ENCODE data around the gene PRDM2. TPM values are rescaled to one million over a fixed set of nuclear protein-coding genes. Genes with fewer than 3 reads are reported as not detected.

Gene PRDM2
- total RNA-seq, 1 donor from 2014 or later: 88.3 TPM

GRCh38 chr1:13824626-13825025, 124.6 kb downstream of the PRDM2 start:
- Mint-ChIP-seq H3K27ac (ENCODE audit: unreplicated experiment) (no peak overlapping the region), H3K27me3 (ENCODE audit: unreplicated experiment) (no peaks in the 10 kb centered on the region), H3K4me1 (ENCODE audit: low read depth, unreplicated experiment) (no peaks in the 10 kb centered on the region), H3K36me3 (ENCODE audit: unreplicated experiment) (peaks cover 30% of the 10 kb centered on the region), H3K9me3 (ENCODE audit: unreplicated experiment) (peaks cover 4% of the 10 kb centered on the region), H3K4me3 (ENCODE audit: unreplicated experiment) (no peak overlapping the region)
- DNase-seq: no peak
- TF ChIP-seq, protein P1, sequence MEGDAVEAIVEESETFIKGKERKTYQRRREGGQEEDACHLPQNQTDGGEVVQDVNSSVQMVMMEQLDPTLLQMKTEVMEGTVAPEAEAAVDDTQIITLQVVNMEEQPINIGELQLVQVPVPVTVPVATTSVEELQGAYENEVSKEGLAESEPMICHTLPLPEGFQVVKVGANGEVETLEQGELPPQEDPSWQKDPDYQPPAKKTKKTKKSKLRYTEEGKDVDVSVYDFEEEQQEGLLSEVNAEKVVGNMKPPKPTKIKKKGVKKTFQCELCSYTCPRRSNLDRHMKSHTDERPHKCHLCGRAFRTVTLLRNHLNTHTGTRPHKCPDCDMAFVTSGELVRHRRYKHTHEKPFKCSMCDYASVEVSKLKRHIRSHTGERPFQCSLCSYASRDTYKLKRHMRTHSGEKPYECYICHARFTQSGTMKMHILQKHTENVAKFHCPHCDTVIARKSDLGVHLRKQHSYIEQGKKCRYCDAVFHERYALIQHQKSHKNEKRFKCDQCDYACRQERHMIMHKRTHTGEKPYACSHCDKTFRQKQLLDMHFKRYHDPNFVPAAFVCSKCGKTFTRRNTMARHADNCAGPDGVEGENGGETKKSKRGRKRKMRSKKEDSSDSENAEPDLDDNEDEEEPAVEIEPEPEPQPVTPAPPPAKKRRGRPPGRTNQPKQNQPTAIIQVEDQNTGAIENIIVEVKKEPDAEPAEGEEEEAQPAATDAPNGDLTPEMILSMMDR (IDR thresholded peaks at IDR 0.05; ENCODE audit: partially characterized antibody, unreplicated experiment): no peak

GRCh38 chr1:13825033-13825432, 125.0 kb downstream of the PRDM2 start:
- DNase-seq: no peak
- no peaks in the 10 kb centered on the region for H3K27me3 Mint-ChIP-seq (ENCODE audit: unreplicated experiment)
- H3K27ac Mint-ChIP-seq (ENCODE audit: unreplicated experiment): no peak overlapping the region
- TF ChIP-seq, protein P1 (IDR thresholded peaks at IDR 0.05; ENCODE audit: partially characterized antibody, unreplicated experiment): no peak
- H3K4me1 Mint-ChIP-seq (ENCODE audit: low read depth, unreplicated experiment): no peaks in the 10 kb centered on the region
- H3K9me3 Mint-ChIP-seq (ENCODE audit: unreplicated experiment): peaks cover 4% of the 10 kb centered on the region
- no peak overlapping the region for H3K4me3 Mint-ChIP-seq (ENCODE audit: unreplicated experiment)
- H3K36me3 Mint-ChIP-seq (ENCODE audit: unreplicated experiment): peaks cover 30% of the 10 kb centered on the region

- Mint-ChIP-seq H3K9me3 (ENCODE audit: unreplicated experiment) (peaks cover 4% of the 10 kb centered on the region), H3K36me3 (ENCODE audit: unreplicated experiment) (peaks cover 30% of the 10 kb centered on the region), H3K27ac (ENCODE audit: unreplicated experiment) (no peak overlapping the region), H3K27me3 (ENCODE audit: unreplicated experiment) (no peaks in the 10 kb centered on the region), H3K4me3 (ENCODE audit: unreplicated experiment) (no peak overlapping the region), H3K4me1 (ENCODE audit: low read depth, unreplicated experiment) (no peaks in the 10 kb centered on the region)
- TF ChIP-seq, protein P1 (IDR thresholded peaks at IDR 0.05; ENCODE audit: partially characterized antibody, unreplicated experiment): no peak
- DNase-seq: no peak
These were observed 126.0 kb downstream of the PRDM2 start for GRCh38 chr1:13826009-13826408.

GRCh38 chr1:13826591-13826990, 126.6 kb downstream of the PRDM2 start:
- DNase-seq: no peak
- peaks cover 4% of the 10 kb centered on the region for H3K9me3 Mint-ChIP-seq (ENCODE audit: unreplicated experiment)
- H3K36me3 Mint-ChIP-seq (ENCODE audit: unreplicated experiment): peaks cover 30% of the 10 kb centered on the region
- no peaks in the 10 kb centered on the region for H3K27me3 Mint-ChIP-seq (ENCODE audit: unreplicated experiment)
- no peaks in the 10 kb centered on the region for H3K4me1 Mint-ChIP-seq (ENCODE audit: low read depth, unreplicated experiment)
- no peak overlapping the region for H3K4me3 Mint-ChIP-seq (ENCODE audit: unreplicated experiment)
- no peak overlapping the region for H3K27ac Mint-ChIP-seq (ENCODE audit: unreplicated experiment)
- TF ChIP-seq, protein P1 (IDR thresholded peaks at IDR 0.05; ENCODE audit: partially characterized antibody, unreplicated experiment): no peak

GRCh38 chr1:13828454-13829151, 128.6 kb downstream of the PRDM2 start:
- Mint-ChIP-seq H3K27me3 (ENCODE audit: unreplicated experiment) (no peaks in the 10 kb centered on the region), H3K4me1 (ENCODE audit: low read depth, unreplicated experiment) (no peaks in the 10 kb centered on the region), H3K27ac (ENCODE audit: unreplicated experiment) (no peak overlapping the region), H3K9me3 (ENCODE audit: unreplicated experiment) (peaks cover 3% of the 10 kb centered on the region), H3K36me3 (ENCODE audit: unreplicated experiment) (peaks cover 24% of the 10 kb centered on the region), H3K4me3 (ENCODE audit: unreplicated experiment) (no peak overlapping the region)
- peak; percentile 68 for DNase-seq
- TF ChIP-seq, protein P1 (IDR thresholded peaks at IDR 0.05; ENCODE audit: partially characterized antibody, unreplicated experiment): peak; percentile 68

Data from glutamatergic neuron (in vitro differentiated cells).